Tibial nerve (tissue), 4 donors: ENCODE measurements around the gene COQ5.

Experiments
- CTCF ChIP-seq, 5 experiments: fragments of 200-600 bp in 3 of 5; fragments of 450-650 bp in 2 of 5; sonication (generic) in 3 of 5; IDR thresholded peaks; one replicate each; pipeline ENCODE4 v1.5.1; 2016 to 2019; ENCODE audit warnings: antibody characterized with exemption in 5 of 5, mild to moderate bottlenecking in 3 of 5, moderate library complexity in 2 of 5
- EP300 ChIP-seq, 2 donors: sonication (generic); formaldehyde crosslinking; IDR thresholded peaks; one replicate each; pipeline ENCODE4 v1.6.1; 2017; ENCODE audit warnings: antibody characterized with exemption in 2 of 2, mild to moderate bottlenecking in 1 of 2
- POLR2A ChIP-seq, 2 donors: fragments of 450-650 bp; IDR thresholded peaks; one replicate each; pipeline ENCODE4 v1.6.1; 2017; ENCODE audit warnings: antibody characterized with exemption in 2 of 2, mild to moderate bottlenecking in 2 of 2, moderate library complexity in 2 of 2

GRCh38 chr12:120465756-120466155 lies 63.2 kb downstream of the COQ5 start:
- TF ChIP-seq EP300 (IDR thresholded peaks at IDR 0.05): no peak
- TF ChIP-seq CTCF (IDR thresholded peaks at IDR 0.05): no peak
- no peak for TF ChIP-seq POLR2A (IDR thresholded peaks at IDR 0.05)
